HepG2 (cell line): ENCODE results near the gene TRPT1. TPM values are rescaled to one million over a fixed set of nuclear protein-coding genes. Genes with fewer than 3 reads are reported as not detected.

Source experiments
- ATAC-seq: fragments of 200-7000 bp; cut with Tn5 transposase; 3 replicates; pipeline ENCODE4 v1.9.1; 2020; ENCODE audit warnings: mild to moderate bottlenecking, moderate library complexity
- BruUV-seq: library from RNA; stranded (reverse); fragments of 400-500 nt; replicated peaks from 2 replicates; lab custom pipeline; 2021; lab: Mats Ljungman, UMichigan
- CTCF ChIA-PET: fragments of 300-600 bp; formaldehyde crosslinking; extraction: SDS; loops from one replicate; lab custom pipeline; 2021; ENCODE audit warnings: low total read pairs, inconsistent platforms, low intra/inter-chr PET ratio; lab: Yijun Ruan, JAX
- POLR2A ChIA-PET: fragments of 350-600 bp; sonication (Branson Sonifier 250); formaldehyde crosslinking; loops from one replicate; lab custom pipeline; 2020; ENCODE audit warnings: antibody characterized with exemption, inconsistent platforms; lab: Yijun Ruan, JAX
- DNase-seq: peaks from one replicate; pipeline ENCODE4 v3.0.0-alpha.2; 2015; ENCODE audit warnings: low spot score
- FAIRE-seq: peaks from 3 replicates; lab custom pipeline; 2011; peaks lifted over from hg19 to GRCh38; lab: Jason Lieb, UNC
- H2AFZ ChIP-seq: one replicate; pipeline ENCODE4 v1.6.1; 2011; ENCODE audit warnings: low read length, inconsistent platforms
- H3K27ac ChIP-seq: fragments of 300-600 bp; 3 replicates; pipeline ENCODE4 v1.8.0; 2011; ENCODE audit warnings: mixed run types, mild to moderate bottlenecking, mixed read lengths, low read length, inconsistent platforms; ENCODE audit not compliant: insufficient read depth; ENCODE audit errors: extremely low read length
- H3K27me3 ChIP-seq, 2 experiments: fragments of 200-600 bp in 1 of 2; 2 replicates in 1 of 2; 3 replicates in 1 of 2; pipeline versions ENCODE4 v1.6.0 to v1.8.0; 2011; ENCODE audit warnings: low read length in 2 of 2, mild to moderate bottlenecking in 2 of 2, moderate library complexity in 2 of 2, inconsistent platforms in 1 of 2; ENCODE audit not compliant: insufficient read depth in 2 of 2, control insufficient read depth in 1 of 2
- H3K36me3 ChIP-seq, 2 experiments: fragments of 200-600 bp in 1 of 2; replicated peaks in 1 of 2; 2 replicates in 1 of 2; 3 replicates in 1 of 2; pipeline versions ENCODE4 v1.5.1 to v1.8.0; 2011; ENCODE audit warnings: low read length in 2 of 2, inconsistent platforms in 1 of 2; ENCODE audit not compliant: insufficient read depth in 2 of 2, control insufficient read depth in 1 of 2
- H3K4me1 ChIP-seq: 2 replicates; pipeline ENCODE4 v1.5.1; 2012; ENCODE audit warnings: low read length, inconsistent platforms; ENCODE audit not compliant: insufficient read depth
- H3K4me2 ChIP-seq: 2 replicates; pipeline ENCODE4 v1.6.0; 2011; ENCODE audit warnings: low read depth, low read length, inconsistent platforms
- H3K4me3 ChIP-seq, 3 experiments: fragments of 200-600 bp in 1 of 3; sonication (generic), shearing (Covaris generic) in 1 of 3; replicated peaks in 1 of 3; 2 replicates each; pipeline ENCODE4 v1.5.1; 2011 to 2016; ENCODE audit warnings: low read length in 3 of 3, inconsistent platforms in 2 of 3, low read depth in 2 of 3, mild to moderate bottlenecking in 2 of 3, control low read depth in 1 of 3, mixed read lengths in 1 of 3; ENCODE audit not compliant: insufficient read depth in 1 of 3
- H3K79me2 ChIP-seq: one replicate; pipeline ENCODE4 v1.6.1; 2011; ENCODE audit warnings: low read length, inconsistent platforms; ENCODE audit not compliant: insufficient read depth
- H3K9ac ChIP-seq: 2 replicates; pipeline ENCODE4 v1.6.0; 2011; ENCODE audit warnings: mild to moderate bottlenecking, low read depth, low read length, inconsistent platforms; ENCODE audit not compliant: insufficient read depth
- H3K9me3 ChIP-seq: 2 replicates; pipeline ENCODE4 v1.5.1; 2012; ENCODE audit warnings: mild to moderate bottlenecking, low read length
- H4K20me1 ChIP-seq: 2 replicates; pipeline ENCODE4 v1.6.0; 2011; ENCODE audit warnings: inconsistent platforms, mild to moderate bottlenecking, low read length, moderate library complexity; ENCODE audit not compliant: insufficient read depth
- ARNTL ChIP-seq: sonication (generic); formaldehyde crosslinking; IDR thresholded peaks from 2 replicates; pipeline ENCODE4 v1.4.0; 2020; ENCODE audit warnings: mild to moderate bottlenecking, missing genetic modification reagents
- CEBPG ChIP-seq: IDR thresholded peaks from 2 replicates; pipeline ENCODE4 v1.6.1; 2016
- FLYWCH1 ChIP-seq: sonication (generic); formaldehyde crosslinking; IDR thresholded peaks from 2 replicates; pipeline ENCODE4 v1.8.1; 2023; ENCODE audit warnings: mild to moderate bottlenecking, missing genetic modification reagents
- KLF12 ChIP-seq: sonication (generic); formaldehyde crosslinking; IDR thresholded peaks from 2 replicates; pipeline ENCODE4 v1.4.0; 2020; ENCODE audit warnings: missing genetic modification reagents, borderline replicate concordance
- NR2C2 ChIP-seq: sonication (generic); formaldehyde crosslinking; IDR thresholded peaks from 2 replicates; pipeline ENCODE4 v1.4.0; 2020; ENCODE audit warnings: missing genetic modification reagents, mild to moderate bottlenecking, moderate library complexity, borderline replicate concordance
- PHB2 ChIP-seq: fragments of 450-650 bp; IDR thresholded peaks from 2 replicates; pipeline ENCODE4 v1.6.1; 2018; ENCODE audit not compliant: partially characterized antibody
- PRMT3 ChIP-seq: sonication (generic); formaldehyde crosslinking; IDR thresholded peaks from 2 replicates; pipeline ENCODE4 v1.8.1; 2022; ENCODE audit warnings: low read depth, mild to moderate bottlenecking, moderate library complexity, missing genetic modification reagents, borderline replicate concordance
- SATB2 ChIP-seq: sonication (generic); formaldehyde crosslinking; IDR thresholded peaks from 2 replicates; pipeline ENCODE4 v1.5.0; 2020; ENCODE audit warnings: missing genetic modification reagents
- SP4 ChIP-seq: sonication (generic); formaldehyde crosslinking; IDR thresholded peaks from 2 replicates; pipeline ENCODE4 v1.8.1; 2023; ENCODE audit warnings: mild to moderate bottlenecking, missing genetic modification reagents
- TFDP2 ChIP-seq: sonication (generic); formaldehyde crosslinking; IDR thresholded peaks from 2 replicates; pipeline ENCODE4 v1.4.0; 2020; ENCODE audit warnings: missing genetic modification reagents
- ZBED4 ChIP-seq: sonication (generic); formaldehyde crosslinking; IDR thresholded peaks from 2 replicates; pipeline ENCODE4 v1.4.0; 2020; ENCODE audit warnings: missing genetic modification reagents, borderline replicate concordance
- ZNF260 ChIP-seq: sonication (generic); formaldehyde crosslinking; IDR thresholded peaks from 2 replicates; pipeline ENCODE4 v1.4.0; 2020; ENCODE audit warnings: missing genetic modification reagents, low read depth, mild to moderate bottlenecking, borderline replicate concordance
- ZNF30 ChIP-seq: sonication (generic); formaldehyde crosslinking; IDR thresholded peaks from 2 replicates; pipeline ENCODE4 v1.5.0; 2020; ENCODE audit warnings: mild to moderate bottlenecking, missing genetic modification reagents
- ZZZ3 ChIP-seq: sonication (generic); formaldehyde crosslinking; IDR thresholded peaks from 2 replicates; pipeline ENCODE4 v1.4.0; 2020; ENCODE audit warnings: missing genetic modification reagents, mild to moderate bottlenecking, borderline replicate concordance
- WGBS: methylation state at CpG from one replicate; pipeline ENCODE4 v1.1.6; 2017; ENCODE audit warnings: low lambda C conversion rate; 5-methylcytosine and 5-hydroxymethylcytosine counted together
- in situ Hi-C: cut with HindIII; loops from 2 replicates; pipeline ENCODE4 v1.10.0; 2017; ENCODE audit warnings: low pct_unique_long_range_greater_than_20kb; ENCODE audit not compliant: extremely low pct_ligation_motif_present
- intact Hi-C: fragments of 100-400 bp; cut with micrococcal nuclease; formaldehyde crosslinking; loops from one replicate; pipeline ENCODE4 v1.10.0; 2022; ENCODE audit not compliant: unreplicated experiment
- polyA plus RNA-seq, 8 experiments: library from polyadenylated mRNA; depleted of rRNA in 3 of 8; stranded (reverse) in 7 of 8; unstranded in 1 of 8; fragments of >200 nt; fragmentation: Illumina TruSeq in 4 of 8; extraction: Trizol in 4 of 8; gene quantifications; 2 replicates each; pipeline versions ENCODE4 v1.2.1 to v1.2.3, GENCODE V29; 2011 to 2016; ENCODE audit warnings: low read depth in 4 of 8, missing spikeins in 1 of 8, mixed read lengths in 1 of 8; ENCODE audit not compliant: insufficient read depth in 1 of 8
- total RNA-seq, 5 experiments: library from RNA; depleted of rRNA; stranded (reverse); fragments of >200 nt; fragmentation: Illumina TruSeq; extraction: Trizol; gene quantifications; 2 replicates each; pipeline ENCODE4 v1.2.3, GENCODE V29; 2016; ENCODE audit warnings: low read depth in 1 of 5
- TF ChIP-seq, protein P1 (sequence below): sonication (generic); formaldehyde crosslinking; IDR thresholded peaks from 2 replicates; pipeline ENCODE4 v1.8.0; 2022; ENCODE audit warnings: missing genetic modification reagents, low read depth, mild to moderate bottlenecking, borderline replicate concordance
- TF ChIP-seq, protein P2 (sequence below): sonication (generic); formaldehyde crosslinking; IDR thresholded peaks from 2 replicates; pipeline ENCODE4 v1.4.0; 2020; ENCODE audit warnings: mild to moderate bottlenecking, low read depth, missing genetic modification reagents

Gene TRPT1
- total and polyA plus RNA-seq, 2 of the 13 experiments (the other 11 are each of a cell fraction or from before 2014, with no cell fraction given): 24.8 to 40.7 TPM

GRCh38 chr11:64237484-64237951 lies 11.5 kb upstream of the TRPT1 start (continued):
- no peak for TF ChIP-seq ZZZ3 (CRISPR knock-in tag)
- no peak for TF ChIP-seq ZNF30 (CRISPR knock-in tag)
- peak; percentile 33; the same call in 1 of the 2 replicates for TF ChIP-seq NR2C2 (CRISPR knock-in tag)
- TF ChIP-seq ZNF260 (CRISPR knock-in tag): no peak
- TF ChIP-seq, protein P1, sequence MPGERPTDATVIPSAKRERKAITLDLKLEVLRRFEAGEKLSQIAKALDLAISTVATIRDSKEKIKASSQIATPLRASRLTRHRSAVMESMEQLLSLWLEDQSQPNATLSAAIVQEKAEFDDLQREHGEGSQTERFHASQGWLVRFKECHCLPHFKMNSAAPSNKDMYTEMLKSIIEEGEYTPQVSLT: no peak
- TF ChIP-seq ARNTL (CRISPR knock-in tag): peak; percentile 78
- no peak for TF ChIP-seq SATB2 (CRISPR knock-in tag)
- TF ChIP-seq PRMT3 (CRISPR knock-in tag): no peak
- TF ChIP-seq, protein P2, sequence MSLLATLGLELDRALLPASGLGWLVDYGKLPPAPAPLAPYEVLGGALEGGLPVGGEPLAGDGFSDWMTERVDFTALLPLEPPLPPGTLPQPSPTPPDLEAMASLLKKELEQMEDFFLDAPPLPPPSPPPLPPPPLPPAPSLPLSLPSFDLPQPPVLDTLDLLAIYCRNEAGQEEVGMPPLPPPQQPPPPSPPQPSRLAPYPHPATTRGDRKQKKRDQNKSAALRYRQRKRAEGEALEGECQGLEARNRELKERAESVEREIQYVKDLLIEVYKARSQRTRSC (CRISPR knock-in tag): no peak

DNA sequence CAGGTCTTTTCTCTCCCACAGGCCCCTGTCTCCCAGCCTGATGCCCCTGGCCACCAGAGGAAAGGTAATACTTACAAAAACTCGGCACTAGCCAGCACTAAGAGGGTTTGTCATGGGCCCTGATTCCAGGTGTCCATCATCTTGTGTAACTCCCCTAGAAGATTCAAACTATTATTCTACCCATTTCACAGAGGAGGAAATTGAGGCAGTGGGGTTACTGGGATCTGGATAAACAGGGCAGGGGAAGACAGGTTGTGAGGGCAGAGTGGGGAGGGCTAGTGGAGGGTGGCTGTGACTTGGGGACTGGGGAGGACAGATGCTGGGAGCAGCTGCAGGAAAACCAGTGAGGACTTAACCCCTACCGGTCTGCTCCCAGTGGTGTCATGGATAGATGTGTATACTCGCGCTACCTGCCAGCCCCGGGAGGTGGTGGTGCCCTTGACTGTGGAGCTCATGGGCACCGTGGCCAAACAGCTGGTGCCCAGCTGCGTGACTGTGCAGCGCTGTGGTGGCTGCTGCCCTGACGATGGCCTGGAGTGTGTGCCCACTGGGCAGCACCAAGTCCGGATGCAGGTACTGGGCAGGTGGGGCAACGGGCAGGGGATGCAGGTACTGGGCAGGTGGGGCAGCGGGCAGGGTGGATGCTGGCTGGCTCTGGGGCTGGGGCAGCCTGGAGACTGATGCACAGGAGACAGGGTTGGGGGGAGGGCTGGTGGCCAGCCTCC lies 9.6 kb upstream of the TRPT1 start:
- intact Hi-C loops (no loop called here), in situ Hi-C loops (no loop called here)
- Histone ChIP-seq H3K4me2 (peak overlapping the region; percentile 76), H4K20me1 (no peaks in the 10 kb centered on the region), H3K4me3 (peak overlapping the region; percentile 60 to 80 (median 76)), H2AFZ (no peak overlapping the region), H3K9me3 (no peaks in the 10 kb centered on the region), H3K4me1 (peaks cover 74% of the 10 kb centered on the region), H3K36me3 (no peaks in the 10 kb centered on the region; a peak in 1 of 5 replicates), H3K27ac (no peak overlapping the region), H3K79me2 (peaks cover 3% of the 10 kb centered on the region), H3K9ac (peak overlapping the region; percentile 58; the same call in 1 of the 2 replicates), H3K27me3 (no peaks in the 10 kb centered on the region; a peak in 1 of 5 replicates)
- DNase-seq: no peak
- ATAC-seq: no peak
- CTCF ChIA-PET: no interaction called here
- no peak for FAIRE-seq
- TSS peak; percentile 45 for BruUV-seq
- whole genome bisulfite sequencing: 78% methylated on average over 1 of the region's 12 CpGs
- POLR2A ChIA-PET: interaction anchor here (1.6 to 2.3 kb wide), 2 partner anchors 9 to 10 kb away, joined by 7 to 27 read pairs; partner anchors contain the start of genes NUDT22 and TRPT1
- TF ChIP-seq FLYWCH1 (CRISPR knock-in tag) (no peak), SATB2 (CRISPR knock-in tag) (no peak), ZBED4 (CRISPR knock-in tag) (no peak), PHB2 (no peak), TFDP2 (CRISPR knock-in tag) (no peak), SP4 (no peak), CEBPG (CRISPR knock-in tag) (no peak), KLF12 (CRISPR knock-in tag) (no peak)
